CD14-positive monocyte (primary cell): ENCODE measurements around the gene ACIN1. TPM values are rescaled to one million over a fixed set of nuclear protein-coding genes. Genes with fewer than 3 reads are reported as not detected.

Experiments
- DNase-seq, 3 donors: peaks; one replicate each; pipeline ENCODE4 v3.0.0-alpha.2; 2011 to 2022
- H2AFZ ChIP-seq: 2 replicates; pipeline ENCODE4 v1.6.0; 2012; ENCODE audit warnings: mild to moderate bottlenecking, low read depth, low read length, inconsistent platforms; ENCODE audit not compliant: insufficient read depth, poor library complexity, severe bottlenecking
- H3K27ac ChIP-seq, 2 donors: 1 replicate in 1 of 2; 2 replicates in 1 of 2; pipeline ENCODE4 v1.5.1; 2012 to 2013; ENCODE audit warnings: low read length in 2 of 2, control low read depth in 1 of 2, inconsistent platforms in 1 of 2, low read depth in 1 of 2, mild to moderate bottlenecking in 1 of 2
- H3K27me3 ChIP-seq, 2 donors: one replicate each; pipeline versions ENCODE4 v1.6.0 to v1.6.1; 2011 to 2013; ENCODE audit warnings: low read length in 2 of 2; ENCODE audit not compliant: control insufficient read depth in 2 of 2, insufficient read depth in 2 of 2
- H3K36me3 ChIP-seq, 2 donors: replicated peaks in 1 of 2; 1 replicate in 1 of 2; 2 replicates in 1 of 2; pipeline versions ENCODE4 v1.5.1 to v1.6.1; 2012 to 2013; ENCODE audit warnings: low read length in 2 of 2, control low read depth in 1 of 2, inconsistent platforms in 1 of 2, mild to moderate bottlenecking in 1 of 2; ENCODE audit not compliant: insufficient read depth in 2 of 2, control insufficient read depth in 1 of 2
- H3K4me1 ChIP-seq, 2 donors: 1 replicate in 1 of 2; 2 replicates in 1 of 2; pipeline versions ENCODE4 v1.5.1 to v1.6.1; 2012 to 2013; ENCODE audit warnings: low read length in 2 of 2, control low read depth in 1 of 2, inconsistent platforms in 1 of 2, mild to moderate bottlenecking in 1 of 2, moderate library complexity in 1 of 2; ENCODE audit not compliant: insufficient read depth in 2 of 2, control insufficient read depth in 1 of 2
- H3K4me2 ChIP-seq: replicated peaks from 2 replicates; pipeline ENCODE3; 2012; ENCODE audit warnings: low read length, moderate library complexity, mild to moderate bottlenecking; ENCODE audit not compliant: poor library complexity, severe bottlenecking; ENCODE audit errors: extremely low read depth
- H3K4me3 ChIP-seq, 3 experiments: fragments of 200-600 bp in 1 of 3; sonication (generic) in 1 of 3; replicated peaks in 1 of 3; 1 replicate in 2 of 3; 2 replicates in 1 of 3; pipeline ENCODE4 v1.5.1; 2011 to 2013; ENCODE audit warnings: low read length in 3 of 3, mild to moderate bottlenecking in 3 of 3, control low read depth in 2 of 3, low read depth in 2 of 3, inconsistent platforms in 1 of 3, moderate library complexity in 1 of 3
- H3K79me2 ChIP-seq: 2 replicates; pipeline ENCODE4 v1.6.0; 2012; ENCODE audit warnings: mild to moderate bottlenecking, control low read depth, inconsistent platforms, low read length, moderate library complexity; ENCODE audit not compliant: insufficient read depth
- H3K9ac ChIP-seq: 2 replicates; pipeline ENCODE4 v1.6.0; 2017; ENCODE audit warnings: low read length, mild to moderate bottlenecking; ENCODE audit not compliant: insufficient read depth, poor library complexity, severe bottlenecking
- H3K9me3 ChIP-seq, 2 donors: replicated peaks in 1 of 2; 1 replicate in 1 of 2; 2 replicates in 1 of 2; pipeline versions ENCODE4 v1.5.1 to v1.6.1; 2012 to 2013; ENCODE audit warnings: low read length in 2 of 2, control low read depth in 1 of 2; ENCODE audit not compliant: control insufficient read depth in 1 of 2, insufficient read depth in 1 of 2
- H4K20me1 ChIP-seq: 2 replicates; pipeline ENCODE4 v1.6.0; 2012; ENCODE audit warnings: mild to moderate bottlenecking, low read length, control low read depth, moderate library complexity; ENCODE audit not compliant: insufficient read depth
- H3K27ac Mint-ChIP-seq, 7 donors: one replicate each; pipeline ENCODE4 v1.8.0; 2020; ENCODE audit warnings: mild to moderate bottlenecking in 7 of 7, mixed read lengths in 7 of 7, moderate library complexity in 6 of 7, inconsistent platforms in 2 of 7
- H3K27me3 Mint-ChIP-seq, 3 donors: one replicate each; pipeline ENCODE4 v1.8.0; 2021 to 2022; ENCODE audit warnings: low read depth in 3 of 3, mild to moderate bottlenecking in 3 of 3, mixed read lengths in 3 of 3, moderate library complexity in 3 of 3, inconsistent platforms in 1 of 3
- H3K36me3 Mint-ChIP-seq, 2 donors: one replicate each; pipeline ENCODE4 v1.8.0; 2020; ENCODE audit warnings: mixed read lengths in 2 of 2, inconsistent platforms in 1 of 2, mild to moderate bottlenecking in 1 of 2
- H3K4me1 Mint-ChIP-seq: one replicate; pipeline ENCODE4 v1.8.0; 2020; ENCODE audit warnings: mild to moderate bottlenecking, mixed read lengths
- H3K4me3 Mint-ChIP-seq, 2 donors: one replicate each; pipeline ENCODE4 v1.8.0; 2020; ENCODE audit warnings: mild to moderate bottlenecking in 2 of 2, mixed read lengths in 2 of 2, moderate library complexity in 1 of 2
- H3K9me3 Mint-ChIP-seq, 7 donors: one replicate each; pipeline ENCODE4 v1.8.0; 2020 to 2022; ENCODE audit warnings: mixed read lengths in 7 of 7, mild to moderate bottlenecking in 6 of 7, moderate library complexity in 6 of 7, inconsistent platforms in 2 of 7
- WGBS: methylation state at CpG from one replicate; pipeline ENCODE4 v1.1.5; 2013; ENCODE audit warnings: missing lambda C conversion rate; ENCODE audit not compliant: insufficient coverage; 5-methylcytosine and 5-hydroxymethylcytosine counted together
- intact Hi-C, 2 donors: fragments of 100-400 bp; cut with micrococcal nuclease; formaldehyde crosslinking; loops; one replicate each; pipeline versions ENCODE4 v1.15.0 to v1.15.1; 2023
- polyA plus RNA-seq, 3 donors: library from polyadenylated mRNA; depleted of rRNA in 1 of 3; unstranded in 2 of 3; stranded (reverse) in 1 of 3; fragments of 300-500 nt in 2 of 3; fragments of >200 nt in 1 of 3; fragmentation: Illumina TruSeq in 2 of 3; gene quantifications; 1 replicate in 2 of 3; 2 replicates in 1 of 3; pipeline ENCODE4 v1.2.3, GENCODE V29; 2012 to 2021
- TF ChIP-seq, protein P1 (sequence below): fragments of 200-600 bp; IDR thresholded peaks from one replicate; pipeline ENCODE4 v1.8.0; 2022; ENCODE audit warnings: antibody characterized with exemption, mild to moderate bottlenecking

Gene ACIN1
- polyA plus RNA-seq, 3 donors = 2.8 to 159 (median 5.4) TPM

DNA sequence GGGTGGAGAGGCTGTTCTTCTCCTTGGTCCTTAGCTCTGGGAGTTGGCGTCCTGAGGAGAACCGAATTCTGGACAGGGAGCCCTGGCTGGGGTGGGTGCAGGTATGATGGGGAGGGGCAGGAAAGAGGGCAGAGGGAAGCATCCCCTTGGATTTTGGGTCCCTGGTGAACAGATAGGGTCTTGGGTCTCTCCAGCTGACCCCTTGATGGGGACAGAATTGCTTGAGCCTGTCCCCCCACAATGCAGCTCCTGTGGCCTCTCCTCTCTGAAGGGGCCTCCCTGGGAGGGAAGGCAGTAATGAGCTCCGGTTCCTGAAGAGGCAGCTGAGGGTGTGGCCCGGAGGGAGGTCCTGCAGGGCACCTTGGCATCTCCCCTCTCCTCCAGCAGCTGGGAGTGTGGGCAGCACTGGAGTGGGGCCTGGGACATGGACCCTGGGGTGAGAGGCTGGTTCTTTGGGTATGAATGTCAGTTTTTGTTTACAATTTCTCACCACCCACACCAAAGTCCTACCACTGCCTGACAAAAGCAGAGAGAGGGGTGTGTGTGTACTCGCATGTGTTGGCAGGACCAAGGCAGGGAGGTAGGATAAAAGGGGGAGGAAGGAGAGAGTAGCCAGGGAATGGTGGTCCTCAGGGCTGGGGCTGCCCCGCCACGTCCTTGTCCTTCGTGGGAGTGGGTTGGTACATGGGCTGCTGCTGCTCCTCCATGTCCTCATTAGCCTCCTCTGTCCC lies 31.8 kb upstream of the ACIN1 start:
- H3K27me3 ChIP-seq = no peaks in the 10 kb centered on the region
- Mint-ChIP-seq H3K9me3 (peaks cover 0 to 2% (median 0%) of the 10 kb centered on the region in 7 donors), H3K27me3 (peaks cover 0 to 2% (median 1%) of the 10 kb centered on the region in 3 donors), H3K36me3 (no peaks in the 10 kb centered on the region), H3K4me1 (peaks cover 34% of the 10 kb centered on the region), H3K4me3 (no peak overlapping the region), H3K27ac (no peak overlapping the region)
- no peaks in the 10 kb centered on the region for H4K20me1 ChIP-seq
- H3K79me2 ChIP-seq = no peaks in the 10 kb centered on the region
- H3K27ac ChIP-seq = no peak overlapping the region
- peaks cover 20 to 36% of the 10 kb centered on the region in 2 donors for H3K4me1 ChIP-seq
- no peak overlapping the region for H3K4me2 ChIP-seq
- intact Hi-C loops = no loop called here
- no peak overlapping the region for H2AFZ ChIP-seq
- no peak for DNase-seq
- TF ChIP-seq, protein P1, sequence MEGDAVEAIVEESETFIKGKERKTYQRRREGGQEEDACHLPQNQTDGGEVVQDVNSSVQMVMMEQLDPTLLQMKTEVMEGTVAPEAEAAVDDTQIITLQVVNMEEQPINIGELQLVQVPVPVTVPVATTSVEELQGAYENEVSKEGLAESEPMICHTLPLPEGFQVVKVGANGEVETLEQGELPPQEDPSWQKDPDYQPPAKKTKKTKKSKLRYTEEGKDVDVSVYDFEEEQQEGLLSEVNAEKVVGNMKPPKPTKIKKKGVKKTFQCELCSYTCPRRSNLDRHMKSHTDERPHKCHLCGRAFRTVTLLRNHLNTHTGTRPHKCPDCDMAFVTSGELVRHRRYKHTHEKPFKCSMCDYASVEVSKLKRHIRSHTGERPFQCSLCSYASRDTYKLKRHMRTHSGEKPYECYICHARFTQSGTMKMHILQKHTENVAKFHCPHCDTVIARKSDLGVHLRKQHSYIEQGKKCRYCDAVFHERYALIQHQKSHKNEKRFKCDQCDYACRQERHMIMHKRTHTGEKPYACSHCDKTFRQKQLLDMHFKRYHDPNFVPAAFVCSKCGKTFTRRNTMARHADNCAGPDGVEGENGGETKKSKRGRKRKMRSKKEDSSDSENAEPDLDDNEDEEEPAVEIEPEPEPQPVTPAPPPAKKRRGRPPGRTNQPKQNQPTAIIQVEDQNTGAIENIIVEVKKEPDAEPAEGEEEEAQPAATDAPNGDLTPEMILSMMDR = no peak
- H3K4me3 ChIP-seq = no peak overlapping the region
- H3K9ac ChIP-seq = no peak overlapping the region
- no peaks in the 10 kb centered on the region for H3K9me3 ChIP-seq
- H3K36me3 ChIP-seq = no peaks in the 10 kb centered on the region
- 100% methylated on average over 1 of the region's 8 CpGs for WGBS

GRCh38 chr14:23125933-23126524 lies 31.1 kb upstream of the ACIN1 start:
- TF ChIP-seq, protein P1 = no peak
- Histone ChIP-seq H3K79me2 (no peaks in the 10 kb centered on the region), H3K4me1 (peaks cover 18 to 30% of the 10 kb centered on the region in 2 donors), H3K27me3 (no peaks in the 10 kb centered on the region), H3K9me3 (no peaks in the 10 kb centered on the region), H2AFZ (no peak overlapping the region), H3K4me3 (no peak overlapping the region), H3K27ac (no peak overlapping the region), H3K36me3 (no peaks in the 10 kb centered on the region), H3K9ac (no peak overlapping the region), H4K20me1 (no peaks in the 10 kb centered on the region), H3K4me2 (no peak overlapping the region)
- DNase-seq = no peak
- Mint-ChIP-seq H3K27me3 (peaks cover 0 to 2% (median 0%) of the 10 kb centered on the region in 3 donors), H3K4me3 (no peak overlapping the region), H3K36me3 (no peaks in the 10 kb centered on the region), H3K27ac (peak overlapping the region in 1 of 7 donors; percentile 26), H3K9me3 (peaks cover 0 to 2% (median 0%) of the 10 kb centered on the region in 7 donors), H3K4me1 (peaks cover 35% of the 10 kb centered on the region)
- WGBS = 100% methylated on average over 7 of the region's 9 CpGs
- intact Hi-C loops = no loop called here
